Right lobe of liver (tissue), 4 donors: ENCODE measurements around the gene RAP1GAP2.

Experiments
- POLR2A ChIP-seq: fragments of 450-650 bp; IDR thresholded peaks from one replicate; pipeline ENCODE4 v1.6.1; 2017; ENCODE audit warnings: antibody characterized with exemption, mild to moderate bottlenecking
- TF ChIP-seq, protein P1 (sequence below), 4 donors: fragments of 200-600 bp in 3 of 4; fragments of 450-650 bp in 1 of 4; IDR thresholded peaks; one replicate each; pipeline versions ENCODE4 v1.5.1 to v1.8.0; 2016 to 2022; ENCODE audit warnings: antibody characterized with exemption in 4 of 4, mild to moderate bottlenecking in 2 of 4
- donor health status: DM: no; HTN: no; CAD: no.
- donor health status: DM: no; HTN: no; CAD: no.
- donor health status: DM: no; HTN: yes; CAD: no.

DNA sequence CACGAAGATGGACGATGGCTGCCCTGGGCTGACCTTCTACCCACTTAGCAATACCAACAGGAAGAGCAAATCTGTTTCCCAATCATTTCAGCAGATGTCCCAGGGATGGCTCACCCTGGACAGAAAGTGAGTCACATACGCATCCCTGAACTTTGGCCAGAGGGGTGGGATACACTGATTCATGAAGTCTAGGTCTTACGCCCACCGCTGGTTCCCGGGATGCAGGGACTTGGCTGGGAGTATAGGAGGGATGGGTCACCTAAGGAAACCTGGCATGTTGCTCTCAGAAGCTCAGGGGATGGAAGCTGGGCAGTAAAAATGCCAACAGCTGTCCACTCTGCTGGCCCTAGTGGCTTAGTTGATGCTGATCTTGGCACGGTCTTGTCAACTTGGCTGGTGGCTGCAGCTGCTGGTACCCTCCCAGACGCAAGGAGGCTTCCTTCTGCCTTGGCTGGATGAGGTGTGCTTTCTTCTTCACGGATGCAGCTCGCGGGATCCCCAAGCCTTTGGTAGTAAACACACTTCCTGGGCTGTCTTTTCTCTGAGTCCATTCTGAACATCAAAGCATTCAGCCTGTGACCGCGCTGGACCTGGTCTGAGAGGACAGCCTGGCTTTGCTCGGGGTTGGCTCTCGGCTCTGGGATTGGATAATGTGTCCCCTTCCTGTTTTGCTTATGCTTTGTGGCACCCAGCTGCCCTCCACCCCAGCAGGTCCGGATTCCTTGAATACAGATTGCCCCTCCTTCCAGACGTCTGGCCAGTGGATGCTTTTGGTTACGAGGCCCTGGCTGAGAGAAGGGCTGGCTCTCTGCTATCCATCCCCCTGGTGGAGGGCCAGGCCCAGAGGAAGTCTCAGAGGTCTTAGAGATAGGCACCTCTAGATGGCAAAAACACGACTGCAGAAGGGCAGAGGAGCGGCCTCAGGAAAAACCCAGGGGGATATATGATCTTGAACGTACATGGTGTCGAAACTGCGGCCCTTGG, 71.5 kb downstream of the RAP1GAP2 start:
- no peak for TF ChIP-seq POLR2A
- TF ChIP-seq, protein P1, sequence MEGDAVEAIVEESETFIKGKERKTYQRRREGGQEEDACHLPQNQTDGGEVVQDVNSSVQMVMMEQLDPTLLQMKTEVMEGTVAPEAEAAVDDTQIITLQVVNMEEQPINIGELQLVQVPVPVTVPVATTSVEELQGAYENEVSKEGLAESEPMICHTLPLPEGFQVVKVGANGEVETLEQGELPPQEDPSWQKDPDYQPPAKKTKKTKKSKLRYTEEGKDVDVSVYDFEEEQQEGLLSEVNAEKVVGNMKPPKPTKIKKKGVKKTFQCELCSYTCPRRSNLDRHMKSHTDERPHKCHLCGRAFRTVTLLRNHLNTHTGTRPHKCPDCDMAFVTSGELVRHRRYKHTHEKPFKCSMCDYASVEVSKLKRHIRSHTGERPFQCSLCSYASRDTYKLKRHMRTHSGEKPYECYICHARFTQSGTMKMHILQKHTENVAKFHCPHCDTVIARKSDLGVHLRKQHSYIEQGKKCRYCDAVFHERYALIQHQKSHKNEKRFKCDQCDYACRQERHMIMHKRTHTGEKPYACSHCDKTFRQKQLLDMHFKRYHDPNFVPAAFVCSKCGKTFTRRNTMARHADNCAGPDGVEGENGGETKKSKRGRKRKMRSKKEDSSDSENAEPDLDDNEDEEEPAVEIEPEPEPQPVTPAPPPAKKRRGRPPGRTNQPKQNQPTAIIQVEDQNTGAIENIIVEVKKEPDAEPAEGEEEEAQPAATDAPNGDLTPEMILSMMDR (IDR thresholded peaks at IDR 0.05), result no peak
